ENCODE data around the gene PMM2.

PMM2 gene

GRCh38 chr16:8767176-8767575 lies 30.5 kb upstream of the PMM2 start:
- TF ChIP-seq FOXM1 (IDR thresholded peaks at IDR 0.05; ENCODE audit: borderline replicate concordance, low read depth): no peak
- TF ChIP-seq CREB1 (IDR thresholded peaks at IDR 0.05; ENCODE audit: low read depth): no peak
- no peak for TF ChIP-seq REST (IDR thresholded peaks at IDR 0.05; ENCODE audit: low read depth)
- TF ChIP-seq ZBTB7A (IDR thresholded peaks at IDR 0.05; ENCODE audit: low read depth): no peak
- no peak for TF ChIP-seq NFIC (IDR thresholded peaks at IDR 0.05)
- TF ChIP-seq EGR1 (IDR thresholded peaks at IDR 0.05): no peak
- TF ChIP-seq RAD21 (IDR thresholded peaks at IDR 0.05; ENCODE audit: low read depth): no peak
- TF ChIP-seq TCF12 (IDR thresholded peaks at IDR 0.05; ENCODE audit: low read depth): no peak
- no peak for TF ChIP-seq YY1 (IDR thresholded peaks at IDR 0.05; ENCODE audit: low read depth)
- TF ChIP-seq TEAD4 (IDR thresholded peaks at IDR 0.05): no peak
- TF ChIP-seq MAX (IDR thresholded peaks at IDR 0.05): no peak
- no peak for TF ChIP-seq EP300 (IDR thresholded peaks at IDR 0.05; ENCODE audit: borderline replicate concordance)
- no peak for TF ChIP-seq USF1 (IDR thresholded peaks at IDR 0.05)
- TF ChIP-seq CEBPB (IDR thresholded peaks at IDR 0.05): no peak
- TF ChIP-seq TAF1 (IDR thresholded peaks at IDR 0.05; ENCODE audit: low read depth): no peak

- TF ChIP-seq NFIC (IDR thresholded peaks at IDR 0.05) (no peak), EGR1 (IDR thresholded peaks at IDR 0.05) (no peak), FOXM1 (IDR thresholded peaks at IDR 0.05; ENCODE audit: borderline replicate concordance, low read depth) (no peak), CEBPB (IDR thresholded peaks at IDR 0.05) (no peak), MAX (IDR thresholded peaks at IDR 0.05) (no peak), USF1 (IDR thresholded peaks at IDR 0.05) (no peak), YY1 (IDR thresholded peaks at IDR 0.05; ENCODE audit: low read depth) (no peak), CREB1 (IDR thresholded peaks at IDR 0.05; ENCODE audit: low read depth) (no peak), RAD21 (IDR thresholded peaks at IDR 0.05; ENCODE audit: low read depth) (no peak), REST (IDR thresholded peaks at IDR 0.05; ENCODE audit: low read depth) (no peak), TCF12 (IDR thresholded peaks at IDR 0.05; ENCODE audit: low read depth) (no peak)
Observed at GRCh38 chr16:8768283-8768682, 29.4 kb upstream of the PMM2 start.

GRCh38 chr16:8768692-8769091 lies 28.9 kb upstream of the PMM2 start:
- TF ChIP-seq NFIC (IDR thresholded peaks at IDR 0.05): no peak
- no peak for TF ChIP-seq TAF1 (IDR thresholded peaks at IDR 0.05; ENCODE audit: low read depth)
- no peak for TF ChIP-seq YY1 (IDR thresholded peaks at IDR 0.05; ENCODE audit: low read depth)
- TF ChIP-seq REST (IDR thresholded peaks at IDR 0.05; ENCODE audit: low read depth): no peak
- no peak for TF ChIP-seq EGR1 (IDR thresholded peaks at IDR 0.05)
- TF ChIP-seq USF1 (IDR thresholded peaks at IDR 0.05): no peak

- no peak for TF ChIP-seq USF1 (IDR thresholded peaks at IDR 0.05)
- no peak for TF ChIP-seq NFIC (IDR thresholded peaks at IDR 0.05)
- TF ChIP-seq ZBTB7A (IDR thresholded peaks at IDR 0.05; ENCODE audit: low read depth): no peak
- TF ChIP-seq RAD21 (IDR thresholded peaks at IDR 0.05; ENCODE audit: low read depth): no peak
- TF ChIP-seq REST (IDR thresholded peaks at IDR 0.05; ENCODE audit: low read depth): no peak
- no peak for TF ChIP-seq TEAD4 (IDR thresholded peaks at IDR 0.05)
- no peak for TF ChIP-seq TCF12 (IDR thresholded peaks at IDR 0.05; ENCODE audit: low read depth)
- TF ChIP-seq YY1 (IDR thresholded peaks at IDR 0.05; ENCODE audit: low read depth): no peak
- no peak for TF ChIP-seq MAX (IDR thresholded peaks at IDR 0.05)
- TF ChIP-seq EP300 (IDR thresholded peaks at IDR 0.05; ENCODE audit: borderline replicate concordance): no peak
Observed at GRCh38 chr16:8773537-8773936, 24.1 kb upstream of the PMM2 start.

All from Ishikawa (cell line).